Breast epithelium (tissue), 4 donors: ENCODE measurements around the gene VARS2. TPM values are rescaled to one million over a fixed set of nuclear protein-coding genes. Genes with fewer than 3 reads are reported as not detected.

Source experiments
- DNase-seq, 2 donors: peaks; one replicate each; pipeline ENCODE4 v3.0.0-alpha.2; 2019; ENCODE audit warnings: low spot score in 2 of 2
- H3K27ac ChIP-seq, 2 donors: fragments of 200-600 bp; sonication (generic) in 1 of 2; one replicate each; pipeline ENCODE4 v1.5.1; 2016 to 2019; ENCODE audit warnings: mild to moderate bottlenecking in 1 of 2
- H3K27me3 ChIP-seq, 2 donors: fragments of 200-600 bp; sonication (generic) in 1 of 2; one replicate each; pipeline versions ENCODE4 v1.5.1 to v1.6.0; 2017 to 2019; ENCODE audit warnings: control low read depth in 1 of 2, mild to moderate bottlenecking in 1 of 2
- H3K36me3 ChIP-seq: fragments of 200-600 bp; one replicate; pipeline ENCODE4 v1.5.1; 2019
- H3K4me1 ChIP-seq, 2 donors: fragments of 200-600 bp; sonication (generic); one replicate each; pipeline ENCODE4 v1.5.1; 2016 to 2019; ENCODE audit warnings: control low read depth in 1 of 2
- H3K4me3 ChIP-seq, 3 donors: fragments of 200-600 bp; sonication (generic); 1 replicate in 2 of 3; 2 replicates in 1 of 3; pipeline ENCODE4 v1.5.1; 2016 to 2019; ENCODE audit warnings: mild to moderate bottlenecking in 3 of 3, moderate library complexity in 2 of 3
- H3K9me3 ChIP-seq, 2 donors: fragments of 200-600 bp; sonication (generic) in 1 of 2; one replicate each; pipeline ENCODE4 v1.5.1; 2016 to 2019; ENCODE audit warnings: control low read depth in 1 of 2
- POLR2A ChIP-seq: fragments of 450-650 bp; IDR thresholded peaks from one replicate; pipeline ENCODE4 v1.6.1; 2016; ENCODE audit warnings: antibody characterized with exemption, mild to moderate bottlenecking, moderate library complexity
- POLR2AphosphoS5 ChIP-seq, 3 donors: sonication (generic); formaldehyde crosslinking; IDR thresholded peaks; one replicate each; pipeline ENCODE4 v1.6.1; 2017; ENCODE audit warnings: antibody characterized with exemption in 3 of 3
- intact Hi-C: fragments of 100-400 bp; cut with DNase I; formaldehyde crosslinking; loops from one replicate; pipeline ENCODE4 v1.15.1; 2023; ENCODE audit warnings: low total_unique reads
- total RNA-seq, 3 donors: library from RNA; depleted of rRNA; stranded (reverse); fragments of >200 nt; gene quantifications; one replicate each; pipeline ENCODE4 v1.1.0, GENCODE V29; 2016
- TF ChIP-seq, protein P1 (sequence below), 3 donors: fragments of 450-650 bp; IDR thresholded peaks; one replicate each; pipeline ENCODE4 v1.5.1; 2016 to 2017; ENCODE audit warnings: antibody characterized with exemption in 3 of 3, mild to moderate bottlenecking in 3 of 3, moderate library complexity in 3 of 3

VARS2 gene
- total RNA-seq, 3 donors from 2014 or later, result 15.7 to 19.2 (median 16.8) TPM

DNA sequence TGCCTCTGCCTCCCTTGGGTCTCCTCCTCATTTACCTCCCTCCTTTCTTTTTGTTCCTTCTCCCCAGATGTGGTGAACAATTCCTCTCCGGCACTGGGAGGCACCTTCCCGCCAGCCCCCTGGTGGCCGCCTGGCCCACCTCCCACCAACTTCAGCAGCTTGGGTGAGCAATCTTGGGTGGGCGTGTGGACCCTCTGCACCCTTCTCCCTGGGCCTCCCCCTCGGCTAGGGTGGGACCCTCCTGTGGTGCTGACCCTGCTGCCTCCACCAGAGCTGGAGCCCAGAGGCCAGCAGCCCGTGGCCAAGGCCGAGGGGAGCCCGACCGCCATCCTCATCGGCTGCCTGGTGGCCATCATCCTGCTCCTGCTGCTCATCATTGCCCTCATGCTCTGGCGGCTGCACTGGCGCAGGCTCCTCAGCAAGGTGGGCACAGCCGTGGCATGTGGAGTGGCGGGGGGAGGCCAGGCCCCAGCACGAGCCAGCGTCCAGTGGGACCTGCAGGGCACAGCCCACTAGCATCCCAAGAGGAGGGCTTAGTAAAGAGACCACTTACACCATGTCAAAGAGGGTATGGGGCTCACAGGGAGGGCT lies 20.9 kb upstream of the VARS2 start:
- DNase-seq, result no peak
- TF ChIP-seq POLR2A (no peak), POLR2AphosphoS5 (IDR thresholded peaks at IDR 0.05) (no peak)
- TF ChIP-seq, protein P1, sequence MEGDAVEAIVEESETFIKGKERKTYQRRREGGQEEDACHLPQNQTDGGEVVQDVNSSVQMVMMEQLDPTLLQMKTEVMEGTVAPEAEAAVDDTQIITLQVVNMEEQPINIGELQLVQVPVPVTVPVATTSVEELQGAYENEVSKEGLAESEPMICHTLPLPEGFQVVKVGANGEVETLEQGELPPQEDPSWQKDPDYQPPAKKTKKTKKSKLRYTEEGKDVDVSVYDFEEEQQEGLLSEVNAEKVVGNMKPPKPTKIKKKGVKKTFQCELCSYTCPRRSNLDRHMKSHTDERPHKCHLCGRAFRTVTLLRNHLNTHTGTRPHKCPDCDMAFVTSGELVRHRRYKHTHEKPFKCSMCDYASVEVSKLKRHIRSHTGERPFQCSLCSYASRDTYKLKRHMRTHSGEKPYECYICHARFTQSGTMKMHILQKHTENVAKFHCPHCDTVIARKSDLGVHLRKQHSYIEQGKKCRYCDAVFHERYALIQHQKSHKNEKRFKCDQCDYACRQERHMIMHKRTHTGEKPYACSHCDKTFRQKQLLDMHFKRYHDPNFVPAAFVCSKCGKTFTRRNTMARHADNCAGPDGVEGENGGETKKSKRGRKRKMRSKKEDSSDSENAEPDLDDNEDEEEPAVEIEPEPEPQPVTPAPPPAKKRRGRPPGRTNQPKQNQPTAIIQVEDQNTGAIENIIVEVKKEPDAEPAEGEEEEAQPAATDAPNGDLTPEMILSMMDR (IDR thresholded peaks at IDR 0.05), result no peak
- Histone ChIP-seq H3K27ac (no peak overlapping the region), H3K36me3 (no peaks in the 10 kb centered on the region), H3K27me3 (no peaks in the 10 kb centered on the region), H3K4me3 (no peak overlapping the region), H3K9me3 (no peaks in the 10 kb centered on the region), H3K4me1 (peaks cover 0 to 3% of the 10 kb centered on the region in 2 donors)
- intact Hi-C loops, result no loop called here

DNA sequence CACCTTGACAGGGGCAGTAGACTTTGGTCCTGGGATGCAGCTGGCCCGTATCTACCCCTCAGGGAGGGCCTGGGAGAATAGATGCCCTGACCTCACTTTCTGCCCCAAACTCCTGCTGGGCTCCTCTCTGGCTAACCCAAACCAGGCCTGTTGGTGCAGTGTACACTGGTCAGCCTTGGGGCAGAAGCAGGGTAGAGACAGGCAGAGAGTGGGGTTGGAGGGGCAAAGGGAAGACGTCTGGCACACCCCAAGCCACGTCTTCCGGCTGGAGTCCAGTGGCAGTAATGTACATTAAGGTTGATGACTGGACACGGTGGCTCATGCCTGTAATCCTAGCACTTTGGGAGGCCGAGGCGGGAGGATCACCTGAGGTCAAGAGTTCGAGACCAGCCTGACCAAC lies 20.4 kb upstream of the VARS2 start:
- no peaks in the 10 kb centered on the region for H3K36me3 ChIP-seq
- no peak overlapping the region for H3K4me3 ChIP-seq
- H3K27me3 ChIP-seq, result no peaks in the 10 kb centered on the region
- intact Hi-C loops, result no loop called here
- H3K4me1 ChIP-seq, result no peaks in the 10 kb centered on the region
- H3K27ac ChIP-seq, result no peak overlapping the region
- no peak for DNase-seq
- TF ChIP-seq, protein P1 (IDR thresholded peaks at IDR 0.05), result no peak
- no peak for TF ChIP-seq POLR2AphosphoS5 (IDR thresholded peaks at IDR 0.05)
- no peak for TF ChIP-seq POLR2A
- H3K9me3 ChIP-seq, result no peaks in the 10 kb centered on the region

DNA sequence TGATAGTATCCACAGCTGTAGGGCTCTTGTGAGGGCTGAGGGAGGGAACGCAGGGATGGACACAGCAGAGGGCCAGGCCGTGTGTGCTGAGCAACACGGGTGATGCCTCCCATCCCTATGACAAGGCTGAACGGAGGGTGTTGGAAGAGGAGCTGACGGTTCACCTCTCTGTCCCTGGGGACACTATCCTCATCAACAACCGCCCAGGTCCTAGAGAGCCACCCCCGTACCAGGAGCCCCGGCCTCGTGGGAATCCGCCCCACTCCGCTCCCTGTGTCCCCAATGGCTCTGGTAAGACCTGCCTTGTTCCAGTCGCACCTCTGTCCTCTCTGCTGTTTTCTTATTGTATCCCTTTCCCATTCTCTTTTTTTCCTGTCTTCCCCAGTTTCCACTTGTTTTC lies 19.7 kb upstream of the VARS2 start:
- no peak for DNase-seq
- H3K27ac ChIP-seq, result peak overlapping the region in 1 of 2 donors; percentile 25
- TF ChIP-seq POLR2AphosphoS5 (IDR thresholded peaks at IDR 0.05) (no peak), POLR2A (no peak)
- TF ChIP-seq, protein P1 (IDR thresholded peaks at IDR 0.05), result no peak
- H3K4me3 ChIP-seq, result no peak overlapping the region
- H3K4me1 ChIP-seq, result no peaks in the 10 kb centered on the region
- intact Hi-C loops, result no loop called here
- no peaks in the 10 kb centered on the region for H3K36me3 ChIP-seq
- H3K9me3 ChIP-seq, result no peaks in the 10 kb centered on the region
- H3K27me3 ChIP-seq, result no peaks in the 10 kb centered on the region

DNA sequence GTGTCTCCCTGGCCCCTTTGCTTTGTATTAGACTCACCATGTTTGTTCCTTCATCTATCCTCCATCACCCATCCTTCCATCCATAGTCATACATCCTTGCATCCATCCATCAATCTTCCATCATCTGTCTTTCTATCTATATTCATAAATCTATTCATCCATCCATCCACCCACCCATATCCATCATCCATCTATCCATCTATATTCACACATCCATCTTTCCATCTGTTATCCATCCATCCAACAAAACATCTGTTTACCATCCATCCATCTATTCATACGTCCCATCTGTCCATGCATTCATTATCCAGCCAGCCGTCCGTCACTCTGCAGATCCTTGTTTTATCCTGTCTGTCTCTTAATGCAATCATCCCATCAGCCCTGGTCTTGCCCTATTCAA lies 19.1 kb upstream of the VARS2 start:
- intact Hi-C loops, result no loop called here
- no peaks in the 10 kb centered on the region for H3K4me1 ChIP-seq
- H3K27ac ChIP-seq, result peak overlapping the region in 1 of 2 donors; percentile 25
- no peaks in the 10 kb centered on the region for H3K9me3 ChIP-seq
- no peak overlapping the region for H3K4me3 ChIP-seq
- DNase-seq, result no peak
- TF ChIP-seq POLR2AphosphoS5 (IDR thresholded peaks at IDR 0.05) (no peak), POLR2A (no peak)
- TF ChIP-seq, protein P1 (IDR thresholded peaks at IDR 0.05), result no peak
- no peaks in the 10 kb centered on the region for H3K36me3 ChIP-seq
- no peaks in the 10 kb centered on the region for H3K27me3 ChIP-seq

DNA sequence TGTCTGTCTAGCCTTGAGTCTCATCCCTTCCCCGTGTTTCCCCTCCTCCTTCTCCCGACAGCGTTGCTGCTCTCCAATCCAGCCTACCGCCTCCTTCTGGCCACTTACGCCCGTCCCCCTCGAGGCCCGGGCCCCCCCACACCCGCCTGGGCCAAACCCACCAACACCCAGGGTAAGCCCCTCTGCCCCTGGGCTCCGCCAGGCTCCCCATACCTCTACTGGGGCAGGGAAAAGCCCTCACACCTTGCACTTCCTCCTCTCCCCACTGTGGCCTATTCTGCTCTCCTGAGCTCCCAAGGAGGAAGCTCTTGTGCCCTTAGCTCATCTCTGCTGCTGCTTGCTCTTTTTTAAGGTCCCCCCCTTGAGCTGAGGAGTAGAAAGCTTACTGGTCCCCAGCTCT lies 18.7 kb upstream of the VARS2 start:
- no peak for TF ChIP-seq POLR2A
- no peak for TF ChIP-seq POLR2AphosphoS5 (IDR thresholded peaks at IDR 0.05)
- TF ChIP-seq, protein P1 (IDR thresholded peaks at IDR 0.05), result no peak
- H3K9me3 ChIP-seq, result no peaks in the 10 kb centered on the region
- H3K27ac ChIP-seq, result no peak overlapping the region
- no peak for DNase-seq
- intact Hi-C loops, result no loop called here
- no peaks in the 10 kb centered on the region for H3K4me1 ChIP-seq
- H3K36me3 ChIP-seq, result no peaks in the 10 kb centered on the region
- no peaks in the 10 kb centered on the region for H3K27me3 ChIP-seq
- no peak overlapping the region for H3K4me3 ChIP-seq
